GM18867 (cell line): ENCODE measurements around the gene RUFY4.
A peak's percentile ranks its signal among the peaks of the same experiment; 100 is the strongest.

Source experiments
- ATAC-seq: cut with Tn5 transposase; IDR thresholded peaks from one replicate; pipeline ENCODE4 v1.9.1; 2021; ENCODE audit warnings: mild to moderate bottlenecking, moderate library complexity; ENCODE audit not compliant: unreplicated experiment

The RUFY4 gene, protein sequence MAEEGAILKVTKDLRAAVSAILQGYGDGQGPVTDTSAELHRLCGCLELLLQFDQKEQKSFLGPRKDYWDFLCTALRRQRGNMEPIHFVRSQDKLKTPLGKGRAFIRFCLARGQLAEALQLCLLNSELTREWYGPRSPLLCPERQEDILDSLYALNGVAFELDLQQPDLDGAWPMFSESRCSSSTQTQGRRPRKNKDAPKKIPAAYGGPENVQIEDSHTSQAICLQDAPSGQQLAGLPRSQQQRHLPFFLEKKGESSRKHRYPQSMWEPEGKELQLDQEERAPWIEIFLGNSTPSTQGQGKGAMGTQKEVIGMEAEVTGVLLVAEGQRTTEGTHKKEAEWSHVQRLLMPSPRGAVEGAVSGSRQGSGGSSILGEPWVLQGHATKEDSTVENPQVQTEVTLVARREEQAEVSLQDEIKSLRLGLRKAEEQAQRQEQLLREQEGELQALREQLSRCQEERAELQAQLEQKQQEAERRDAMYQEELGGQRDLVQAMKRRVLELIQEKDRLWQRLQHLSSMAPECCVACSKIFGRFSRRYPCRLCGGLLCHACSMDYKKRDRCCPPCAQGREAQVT

DNA sequence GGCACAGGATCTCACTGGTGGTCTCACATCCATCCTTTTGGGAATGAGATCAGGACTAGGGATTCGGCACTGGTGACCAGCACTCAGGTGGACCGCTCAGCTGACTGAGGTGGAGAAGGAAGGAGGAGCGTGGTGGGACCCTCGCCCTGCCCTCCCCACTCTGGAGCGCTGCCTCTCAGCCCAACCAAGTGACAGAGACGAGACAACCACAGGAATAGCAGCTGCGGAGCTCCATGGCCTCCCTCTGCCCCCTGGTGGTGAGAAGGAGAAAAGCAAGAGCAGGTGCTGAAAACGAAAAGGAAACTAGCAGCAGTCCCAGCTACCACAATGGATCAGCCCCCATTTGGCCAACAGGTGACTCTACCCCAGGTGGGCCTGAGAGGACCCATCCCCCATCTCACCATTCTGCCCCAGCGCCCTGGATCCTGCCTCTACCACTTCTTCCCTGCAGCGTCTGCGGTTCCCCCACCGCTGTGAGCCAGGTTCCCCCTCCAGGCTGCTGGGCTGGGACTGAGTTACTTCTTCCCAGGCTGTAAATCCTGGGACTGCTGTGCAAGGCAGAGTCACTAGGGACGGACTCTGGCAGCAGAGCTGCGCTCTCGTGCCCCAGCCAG, at the start of gene RUFY4:
Gene RUFY4 (plus strand): TSS at position 533 of the 614 bp plus-strand sequence. CDS start 1,353 bp downstream, outside the sequence.
- peak; percentile 82 for ATAC-seq

DNA sequence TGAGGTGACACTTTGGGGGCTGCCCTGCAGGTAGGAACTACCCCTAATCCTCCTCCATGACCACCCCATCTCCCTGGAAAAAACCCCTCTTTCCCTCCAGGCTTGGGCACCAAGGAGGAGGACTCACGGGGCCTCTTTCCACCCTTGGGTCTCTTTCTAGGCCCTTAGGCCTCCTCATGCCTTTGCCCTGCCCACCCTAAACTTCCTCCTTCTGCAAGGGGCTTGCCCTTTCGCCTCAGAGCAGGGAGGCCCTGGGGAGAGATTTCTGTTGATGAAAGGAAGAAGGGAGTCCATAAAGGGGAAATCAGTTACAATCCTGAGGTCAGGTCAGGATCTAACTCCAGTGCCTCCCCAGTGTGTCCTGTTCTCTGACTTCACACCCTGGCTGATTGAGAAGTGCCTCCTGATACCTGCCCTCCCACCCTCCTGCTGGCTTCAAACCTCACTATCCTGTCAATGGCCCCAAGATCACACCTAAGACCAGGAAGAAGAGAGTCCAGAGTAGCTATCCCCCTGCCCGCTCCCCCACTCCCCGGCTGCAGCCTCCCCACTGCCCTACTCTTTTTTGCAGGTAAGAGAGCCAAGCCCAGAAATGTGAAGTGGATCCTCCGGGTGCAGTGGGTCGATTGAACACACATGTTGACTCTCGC, 49.5 kb upstream of the RUFY4 start:
- ATAC-seq = no peak

DNA sequence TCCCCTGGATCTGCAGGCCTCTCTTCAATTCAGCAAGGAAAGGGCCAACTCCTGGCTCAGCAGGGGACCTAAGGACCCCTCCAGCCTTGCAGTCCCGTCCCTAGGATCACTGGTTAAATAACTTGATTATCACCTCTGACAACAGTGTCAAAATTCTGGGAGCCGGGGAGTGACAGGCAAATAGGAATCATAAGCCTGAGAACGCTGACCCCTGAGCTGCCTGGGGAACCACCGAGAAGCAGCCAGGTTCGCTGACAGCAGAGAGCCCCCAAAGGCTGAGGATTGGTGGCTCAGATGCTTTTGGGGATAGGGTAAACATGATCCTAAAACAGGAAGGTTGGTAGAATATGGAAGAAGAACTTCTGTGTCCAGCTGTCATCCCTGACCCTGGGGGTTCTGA, 48.8 kb upstream of the RUFY4 start:
- no peak for ATAC-seq

DNA sequence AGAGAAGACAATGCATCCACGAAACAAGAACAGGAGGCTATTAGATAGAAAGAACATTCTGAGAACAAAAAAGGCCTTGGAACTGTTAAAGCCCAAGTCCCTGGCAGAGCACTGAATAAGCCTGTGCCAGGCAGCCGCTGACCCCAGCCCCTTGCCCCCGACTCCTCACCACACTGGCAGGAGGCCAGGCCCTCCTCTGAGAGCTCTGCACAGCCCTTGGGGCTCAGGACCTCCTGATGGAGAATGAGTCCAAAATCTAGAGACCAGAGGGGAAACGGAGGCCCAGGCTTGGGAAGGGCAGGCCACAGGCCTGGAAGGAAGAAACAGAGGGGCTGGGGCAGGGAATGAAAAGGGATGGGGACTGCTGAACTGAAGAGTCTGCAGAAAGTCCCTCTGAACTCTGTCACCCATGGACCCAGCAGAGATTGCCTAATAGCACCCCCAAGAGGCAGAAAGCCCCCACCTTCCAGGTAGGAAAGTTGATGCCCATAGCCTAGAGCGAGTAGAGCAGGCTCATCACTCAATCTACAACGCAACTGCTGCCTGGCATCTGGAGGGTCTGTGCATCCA, 48.0 kb upstream of the RUFY4 start:
- no peak for ATAC-seq

DNA sequence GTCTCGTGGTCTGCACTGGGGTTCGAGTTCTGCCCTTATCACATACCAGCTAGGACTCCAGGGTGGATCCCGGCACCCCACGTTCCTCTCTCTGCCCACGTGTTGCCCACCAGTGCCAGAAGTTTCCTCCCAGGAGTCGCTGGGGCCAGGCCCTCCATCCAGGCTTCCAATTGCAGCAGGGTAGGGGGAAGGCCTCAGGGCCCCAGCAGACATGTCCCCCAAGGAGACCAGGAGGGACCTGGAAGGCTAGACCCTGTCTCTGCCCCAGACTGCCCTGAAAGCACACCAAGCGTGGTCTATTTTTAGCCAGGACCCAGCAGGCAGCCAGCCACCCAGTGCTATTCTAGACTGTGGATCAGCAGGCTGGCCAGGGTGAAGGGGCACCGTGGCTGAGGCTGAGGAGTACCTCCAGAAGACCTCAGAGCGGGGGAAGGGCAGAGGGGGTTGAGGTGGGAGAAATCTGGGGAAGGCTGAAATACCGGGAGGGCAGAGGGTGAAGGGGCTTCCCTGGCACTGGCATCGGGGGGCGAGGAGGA, 47.4 kb upstream of the RUFY4 start:
- ATAC-seq = no peak

DNA sequence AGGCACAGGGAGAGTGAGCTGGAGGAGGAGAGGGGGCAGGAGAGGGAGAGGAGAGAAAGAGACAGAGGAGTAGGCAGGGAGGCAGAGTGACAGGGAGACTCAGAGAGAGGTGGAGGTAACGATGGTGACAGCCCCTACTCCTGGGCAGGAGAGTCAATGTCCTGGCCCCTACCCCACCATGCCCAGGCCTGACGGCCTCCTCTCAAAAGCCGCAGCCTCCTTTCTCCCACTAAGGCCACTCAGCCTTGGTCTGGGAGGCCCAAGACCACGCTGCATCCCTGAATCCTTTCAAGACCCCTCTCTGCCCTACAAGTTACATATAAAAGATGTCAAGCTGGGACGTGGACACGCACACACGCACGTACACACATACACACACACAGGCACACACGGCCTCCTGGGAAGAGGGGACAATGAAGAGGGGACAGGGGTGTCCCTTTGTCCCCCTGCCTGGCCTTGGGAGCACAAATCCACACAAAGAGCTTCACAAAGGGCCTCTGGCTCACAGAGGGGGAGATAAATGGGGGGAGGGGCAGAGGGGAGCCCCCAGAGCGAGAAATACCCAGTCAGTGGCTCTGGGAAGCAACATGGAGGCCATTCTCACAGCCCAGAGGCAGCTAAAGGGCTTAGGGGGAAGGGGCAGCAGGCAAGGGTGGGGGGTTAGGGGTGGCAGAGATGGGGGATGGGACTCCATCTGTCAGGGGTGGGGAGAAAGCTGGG, 46.8 kb upstream of the RUFY4 start:
- no peak for ATAC-seq

DNA sequence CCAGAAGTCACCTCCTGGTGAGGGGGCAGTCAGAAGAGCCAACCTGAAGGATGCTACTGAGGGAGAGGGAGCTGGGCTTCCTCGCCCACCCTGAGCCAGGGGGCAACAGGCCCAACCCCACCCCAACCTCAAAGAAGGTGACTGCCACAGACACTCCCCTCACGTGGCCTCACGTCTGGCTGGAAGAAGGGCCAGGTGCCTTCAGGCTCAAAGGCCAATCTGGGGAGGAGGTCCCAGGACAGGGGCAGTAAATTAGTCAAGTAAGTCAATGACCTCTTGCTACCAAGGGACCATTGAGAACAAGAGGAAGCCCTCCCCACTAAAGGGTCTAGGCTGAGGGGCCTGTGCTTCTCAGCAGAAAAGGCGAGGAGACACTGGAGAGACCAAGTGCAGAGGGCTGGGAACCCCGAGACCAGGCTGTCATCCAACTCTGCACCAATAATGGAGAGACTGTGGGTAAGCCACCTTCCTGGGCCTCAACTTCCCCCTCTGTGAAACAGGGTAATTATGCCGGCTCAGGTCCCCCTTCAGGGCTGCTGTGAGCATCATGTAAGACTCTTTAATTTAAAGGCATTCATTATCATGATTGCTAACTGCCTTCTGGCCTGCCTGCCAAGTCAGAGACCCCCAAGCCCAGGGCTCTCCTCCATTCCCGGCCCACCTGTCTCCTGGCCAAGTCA, 46.1 kb upstream of the RUFY4 start:
- no peak for ATAC-seq

DNA sequence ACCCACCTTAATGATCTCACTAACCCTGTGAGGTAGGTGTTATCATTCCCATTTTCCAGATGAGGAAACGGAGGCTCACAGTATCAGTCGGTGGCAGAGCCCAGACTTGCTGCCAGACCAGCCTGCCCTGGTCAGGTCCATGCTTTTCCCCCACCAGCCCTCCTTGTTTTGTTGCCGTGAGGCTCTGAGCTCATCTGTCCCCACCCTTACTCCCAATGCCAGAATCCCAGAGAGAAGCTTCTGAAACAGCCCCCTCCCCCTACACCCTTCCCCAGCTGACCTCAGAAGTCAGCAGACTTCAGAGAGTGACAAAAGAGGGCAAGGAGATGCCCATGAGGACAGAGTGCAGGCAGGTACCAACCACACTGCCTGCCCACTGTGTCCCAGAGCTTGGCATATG, 45.4 kb upstream of the RUFY4 start:
- no peak for ATAC-seq

DNA sequence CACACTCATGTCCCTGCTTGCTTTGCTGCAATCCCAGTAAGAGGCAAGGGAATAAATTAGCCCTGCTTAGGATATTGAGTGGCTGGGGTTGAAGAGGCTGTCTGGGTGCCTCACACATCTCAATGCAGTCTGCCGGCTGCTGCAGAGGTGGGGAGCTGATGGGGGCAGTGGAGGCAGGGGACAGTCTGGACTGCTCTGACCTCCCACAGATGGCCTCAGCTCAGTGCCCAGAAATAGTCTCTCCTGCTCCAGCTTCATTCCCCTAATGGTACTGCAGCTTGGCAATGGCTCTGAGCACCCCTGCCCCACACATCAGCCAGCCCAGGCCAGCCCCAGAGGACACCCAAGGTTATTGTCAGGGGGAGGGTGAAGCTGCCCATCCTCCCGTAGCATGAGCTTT, 44.7 kb upstream of the RUFY4 start:
- ATAC-seq = no peak

DNA sequence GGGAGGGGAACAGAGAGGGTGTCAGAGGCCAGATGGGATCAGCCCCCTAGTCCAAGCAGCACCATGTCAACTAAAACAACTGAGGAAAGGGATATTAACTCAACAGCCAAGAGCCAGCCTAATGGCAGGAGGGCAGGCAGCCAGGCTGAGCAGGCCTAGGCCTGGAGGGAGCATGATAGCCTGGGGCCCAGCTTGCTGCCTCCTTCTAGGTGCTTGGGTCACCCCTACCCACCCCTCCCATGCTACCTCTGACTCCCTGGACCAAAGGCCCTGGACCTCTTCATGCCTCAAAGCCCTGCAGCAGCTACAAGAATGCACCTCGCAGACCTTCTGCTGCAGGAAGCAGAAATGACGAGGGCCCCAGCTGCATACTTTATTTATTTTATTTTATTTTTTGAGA, 44.2 kb upstream of the RUFY4 start:
- no peak for ATAC-seq

DNA sequence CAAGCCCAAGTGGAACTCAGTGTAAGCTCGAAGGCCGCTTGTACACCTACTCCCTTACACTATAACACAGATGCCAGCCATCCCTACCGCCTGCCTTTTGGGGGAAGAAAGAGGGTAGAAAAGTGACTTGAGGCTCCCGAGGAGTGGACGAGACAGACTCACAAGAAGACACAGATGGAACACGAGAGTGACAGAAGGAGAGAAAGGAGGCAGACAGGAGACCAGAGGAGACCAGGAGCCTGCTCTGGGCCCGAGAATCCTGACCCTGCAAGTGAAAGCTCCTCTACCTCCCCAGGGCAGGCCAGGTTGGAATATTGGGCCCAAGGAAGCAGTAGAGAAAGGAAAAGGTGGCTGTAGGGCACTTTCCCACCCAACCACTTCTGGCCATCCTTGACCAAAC, 42.8 kb upstream of the RUFY4 start:
- no peak for ATAC-seq

DNA sequence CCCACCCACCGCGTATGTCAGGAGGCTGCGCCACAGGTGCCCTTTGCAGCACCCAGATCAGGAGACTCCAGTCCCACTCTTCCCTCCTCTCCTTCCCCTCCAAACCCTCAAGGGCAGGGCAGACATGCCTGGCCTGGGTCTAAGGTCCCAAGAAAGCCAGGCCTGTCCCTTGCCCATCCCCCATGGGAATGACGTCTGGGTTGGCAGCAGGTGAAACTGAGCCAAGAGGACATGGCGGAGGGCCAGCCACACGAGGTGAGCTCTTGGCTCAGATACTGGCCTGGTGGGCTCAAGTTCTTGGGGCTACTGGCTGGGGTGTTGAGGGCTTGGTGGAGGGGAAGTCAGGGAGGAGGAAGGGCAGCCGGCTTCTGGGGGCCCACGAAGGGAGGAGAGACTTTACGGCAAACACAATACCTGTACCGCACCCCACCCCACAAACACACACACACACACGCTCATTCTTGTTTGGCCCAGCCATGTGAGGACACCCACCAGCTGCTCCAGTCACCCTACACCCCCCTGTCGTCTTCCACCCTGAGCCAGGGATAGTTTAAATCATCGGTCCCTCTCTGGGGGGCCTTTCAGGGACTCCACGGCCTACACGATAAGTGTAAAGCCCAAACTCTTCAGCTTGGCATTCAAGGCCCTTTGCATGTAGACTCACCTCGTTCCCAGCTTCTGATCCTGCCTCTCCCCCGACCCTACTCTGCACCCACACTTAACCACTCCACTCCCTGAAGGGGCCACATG, 42.2 kb upstream of the RUFY4 start:
- no peak for ATAC-seq

DNA sequence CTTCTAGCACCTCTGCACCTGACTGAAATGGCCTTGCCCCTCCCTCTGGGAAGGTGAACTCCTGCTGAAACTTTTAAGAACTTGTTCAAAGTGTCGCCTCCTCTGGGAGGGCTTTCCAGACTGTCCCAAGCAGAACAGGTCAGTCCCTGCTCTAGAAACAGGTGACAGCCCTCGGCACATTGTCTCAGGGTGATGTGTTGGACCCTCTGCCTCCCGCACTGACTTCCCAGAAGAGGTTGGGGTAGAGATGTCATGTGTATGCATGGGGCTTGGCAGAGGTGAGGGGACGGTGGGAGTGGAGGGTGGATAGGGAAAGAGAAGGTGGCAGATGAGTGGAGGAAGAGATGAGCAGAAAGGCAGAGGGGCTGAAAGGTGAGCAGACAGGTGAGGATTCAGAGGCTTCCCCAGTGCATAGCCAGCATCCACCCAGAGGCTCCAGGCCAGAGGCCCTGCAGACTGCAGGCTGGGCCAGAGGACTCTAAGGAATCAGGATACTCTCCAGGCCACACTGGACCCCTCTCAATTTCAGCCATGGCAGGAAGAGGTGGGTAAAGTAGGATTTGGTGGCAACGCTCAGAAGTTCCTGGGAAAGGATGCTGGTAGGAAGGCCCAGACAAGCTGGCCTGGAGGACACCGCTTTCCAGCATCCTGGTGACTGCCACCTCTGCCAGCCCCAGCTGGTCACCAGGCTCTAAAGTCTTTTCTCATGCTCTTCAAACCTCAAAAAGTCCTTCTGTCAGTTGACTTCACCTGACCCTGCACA, 41.4 kb upstream of the RUFY4 start:
- ATAC-seq = no peak

DNA sequence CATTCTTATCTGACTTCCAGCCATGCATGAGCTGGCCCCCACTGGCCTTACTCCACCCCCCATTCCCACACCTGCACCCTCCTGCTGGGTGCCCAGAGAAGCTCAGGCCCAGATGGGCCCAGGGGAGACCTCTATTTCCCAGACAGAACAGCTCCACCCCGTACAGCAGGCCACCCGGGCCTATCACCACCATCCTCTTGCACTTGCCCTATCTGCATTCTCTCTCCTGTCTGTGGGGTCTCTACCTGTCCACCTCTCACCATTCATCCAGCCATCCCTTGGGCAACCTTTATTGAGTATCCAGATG, 40.9 kb upstream of the RUFY4 start:
- ATAC-seq = no peak

DNA sequence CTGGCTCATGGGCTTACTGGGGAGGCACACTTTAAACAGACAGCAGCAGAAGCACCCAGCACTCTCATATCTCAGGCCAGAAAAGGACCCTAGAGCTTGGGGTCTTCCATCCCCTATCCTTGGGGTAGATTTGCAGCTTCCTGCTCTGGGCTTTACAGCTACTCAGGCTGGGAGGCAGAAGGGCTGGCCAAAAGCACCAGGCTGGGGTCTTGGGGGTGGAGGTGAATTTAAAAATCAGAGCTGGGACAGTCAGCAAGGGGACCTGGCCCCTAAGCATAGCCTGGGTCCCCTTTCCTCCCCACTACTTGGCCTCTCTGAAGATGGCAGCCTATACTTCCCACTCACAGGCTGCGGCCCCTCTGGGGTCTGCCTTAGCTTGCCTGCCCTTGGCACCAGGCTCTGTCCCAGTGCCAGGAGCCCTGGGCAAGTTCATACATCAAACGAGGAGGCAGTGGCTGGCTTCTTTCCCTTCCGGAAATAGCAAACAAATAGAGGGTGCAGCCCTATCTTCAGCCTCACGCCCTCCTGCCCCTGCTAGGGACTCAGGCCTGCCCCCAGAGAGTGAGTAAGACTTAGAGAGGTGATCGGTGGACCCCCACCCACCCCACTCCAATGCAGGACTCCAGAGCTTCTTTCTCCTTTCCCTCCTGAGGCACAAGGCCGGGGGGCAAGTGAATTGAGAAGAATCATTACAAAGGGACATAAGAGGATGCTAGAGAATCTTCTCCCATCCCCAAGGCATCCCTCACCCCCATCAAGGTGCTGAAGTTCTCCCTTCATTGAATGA, 40.3 kb upstream of the RUFY4 start:
- no peak for ATAC-seq

DNA sequence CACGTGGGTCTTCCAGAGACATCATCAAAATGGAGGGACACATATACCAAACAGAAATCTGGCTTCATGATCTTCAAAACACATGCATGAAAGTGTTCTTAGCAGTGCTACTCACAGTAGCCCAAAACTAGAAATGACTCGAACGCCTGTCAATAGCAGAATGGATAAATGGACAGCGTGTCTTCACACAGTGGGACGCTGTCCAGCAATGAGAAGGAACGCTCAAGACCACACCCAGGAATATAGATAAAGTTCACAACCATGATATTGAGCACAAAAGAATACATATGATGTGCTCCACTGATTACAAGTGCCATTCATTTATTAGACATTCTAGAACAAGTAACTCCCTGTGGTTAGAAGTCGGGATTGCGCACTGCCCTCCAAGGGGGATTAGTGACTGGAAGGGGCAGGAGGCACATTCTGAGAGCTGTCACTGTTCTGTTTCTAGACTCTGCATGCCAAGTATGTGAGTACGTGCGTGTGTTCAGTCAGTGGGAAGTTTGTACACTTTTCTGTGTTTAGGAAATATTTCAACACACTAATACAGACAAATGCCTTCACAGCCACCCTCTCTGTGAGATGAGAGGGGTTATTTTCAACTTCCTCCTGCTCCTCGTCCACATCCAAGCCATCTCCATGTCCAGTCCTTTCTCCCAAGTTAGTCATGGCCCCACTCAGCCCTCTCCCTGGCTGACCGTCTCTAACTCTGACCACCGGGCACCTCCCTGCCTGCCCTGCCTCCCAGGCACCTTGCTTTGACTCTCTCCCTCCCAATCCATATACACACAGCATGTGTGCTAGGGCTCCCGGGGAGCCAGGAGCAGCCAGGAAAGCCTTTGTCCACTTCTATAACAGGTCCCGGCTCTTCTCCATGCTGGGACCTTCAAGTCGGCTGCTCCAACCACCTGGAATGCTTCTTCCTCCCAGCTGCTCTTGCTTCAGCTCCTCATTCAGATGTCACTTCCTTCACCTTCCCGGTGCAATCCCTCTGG, 39.4 kb upstream of the RUFY4 start:
- no peak for ATAC-seq
